Neuronal stem cell (in vitro differentiated cells): ENCODE measurements around the gene MACROD2.

ENCODE experiments used
- DNase-seq: peaks from one replicate; pipeline ENCODE4 v3.0.0-alpha.2; 2013; ENCODE audit warnings: low spot score
- H2AFZ ChIP-seq: one replicate; pipeline ENCODE4 v1.6.1; 2013; ENCODE audit warnings: mild to moderate bottlenecking, low read length, inconsistent platforms
- H2AK5ac ChIP-seq: 2 replicates; pipeline ENCODE4 v1.6.1; 2013; ENCODE audit warnings: low read depth, mild to moderate bottlenecking, inconsistent platforms, low read length, moderate library complexity, mixed read lengths
- H2BK120ac ChIP-seq: 2 replicates; pipeline ENCODE4 v1.6.1; 2013; ENCODE audit warnings: low read depth, mild to moderate bottlenecking, inconsistent platforms, low read length, moderate library complexity, mixed read lengths
- H2BK12ac ChIP-seq: one replicate; pipeline ENCODE4 v1.6.1; 2013; ENCODE audit warnings: low read length, inconsistent platforms
- H2BK15ac ChIP-seq: 2 replicates; pipeline ENCODE4 v1.6.1; 2013; ENCODE audit warnings: mild to moderate bottlenecking, low read length, inconsistent platforms, mixed read lengths
- H2BK5ac ChIP-seq: one replicate; pipeline ENCODE4 v1.6.1; 2013; ENCODE audit warnings: inconsistent platforms, mild to moderate bottlenecking, low read length, moderate library complexity
- H3K14ac ChIP-seq: one replicate; pipeline ENCODE4 v1.6.1; 2013; ENCODE audit warnings: low read length, inconsistent platforms
- H3K18ac ChIP-seq: 2 replicates; pipeline ENCODE4 v1.6.1; 2013; ENCODE audit warnings: low read length, inconsistent platforms
- H3K23ac ChIP-seq: 2 replicates; pipeline ENCODE4 v1.6.1; 2013; ENCODE audit warnings: low read depth, mild to moderate bottlenecking, mixed read lengths, low read length, inconsistent platforms; ENCODE audit not compliant: poor library complexity
- H3K27ac ChIP-seq: replicated peaks from 3 replicates; pipeline ENCODE4 v1.5.1; 2013; ENCODE audit warnings: low read length, inconsistent platforms
- H3K27me3 ChIP-seq, 3 experiments: 2 replicates each; pipeline ENCODE4 v1.6.1; 2013; ENCODE audit warnings: low read length in 3 of 3, mild to moderate bottlenecking in 2 of 3, inconsistent platforms in 1 of 3, low read depth in 1 of 3, mixed read lengths in 1 of 3, moderate library complexity in 1 of 3; ENCODE audit not compliant: control insufficient read depth in 3 of 3, insufficient read depth in 3 of 3
- H3K36me3 ChIP-seq, 2 donors: replicated peaks in 1 of 2; 2 replicates each; pipeline ENCODE4 v1.6.1; 2013; ENCODE audit warnings: low read length in 2 of 2; ENCODE audit not compliant: control insufficient read depth in 2 of 2, insufficient read depth in 2 of 2
- H3K4ac ChIP-seq: 2 replicates; pipeline ENCODE4 v1.6.1; 2013; ENCODE audit warnings: inconsistent platforms, mild to moderate bottlenecking, low read length, moderate library complexity
- H3K4me1 ChIP-seq, 2 donors: 1 replicate in 1 of 2; 2 replicates in 1 of 2; pipeline ENCODE4 v1.6.1; 2013; ENCODE audit warnings: low read length in 2 of 2, low read depth in 1 of 2; ENCODE audit not compliant: control insufficient read depth in 2 of 2, insufficient read depth in 1 of 2
- H3K4me2 ChIP-seq: one replicate; pipeline ENCODE4 v1.6.1; 2013; ENCODE audit warnings: mild to moderate bottlenecking, low read length, inconsistent platforms; ENCODE audit not compliant: insufficient read depth, poor library complexity, severe bottlenecking
- H3K4me3 ChIP-seq, 2 donors: 2 replicates each; pipeline ENCODE4 v1.5.1; 2013; ENCODE audit warnings: low read length in 2 of 2, mild to moderate bottlenecking in 2 of 2, inconsistent platforms in 1 of 2, moderate library complexity in 1 of 2
- H3K79me1 ChIP-seq: one replicate; pipeline ENCODE4 v1.6.1; 2013; ENCODE audit warnings: low read depth, mild to moderate bottlenecking, inconsistent platforms, low read length, moderate library complexity
- H3K9ac ChIP-seq: one replicate; pipeline ENCODE4 v1.6.1; 2013; ENCODE audit warnings: mild to moderate bottlenecking, low read depth, low read length, inconsistent platforms; ENCODE audit not compliant: poor library complexity
- H3K9me3 ChIP-seq, 2 donors: replicated peaks in 1 of 2; 2 replicates each; pipeline versions ENCODE3 to v1.6.1; 2013; ENCODE audit warnings: low read length in 2 of 2, mild to moderate bottlenecking in 2 of 2, inconsistent platforms in 1 of 2, low read depth in 1 of 2, mixed read lengths in 1 of 2, moderate library complexity in 1 of 2; ENCODE audit not compliant: control insufficient read depth in 2 of 2, insufficient read depth in 1 of 2
- H4K8ac ChIP-seq: one replicate; pipeline ENCODE4 v1.6.1; 2013; ENCODE audit warnings: low read depth, mild to moderate bottlenecking, inconsistent platforms, low read length, moderate library complexity
- H4K91ac ChIP-seq: one replicate; pipeline ENCODE4 v1.6.1; 2013; ENCODE audit warnings: low read length, low read depth, mild to moderate bottlenecking, inconsistent platforms; ENCODE audit not compliant: poor library complexity
- WGBS, 2 donors: extraction: QIAGEN DNeasy Blood & Tissue Kit; methylation state at CpG; one replicate each; pipeline ENCODE4 v1.1.7; 2013; ENCODE audit warnings: missing lambda C conversion rate in 2 of 2, mixed read lengths in 1 of 2; ENCODE audit not compliant: insufficient read length in 2 of 2, insufficient replicate concordance in 1 of 2; ENCODE audit errors: extremely low coverage in 2 of 2; 5-methylcytosine and 5-hydroxymethylcytosine counted together

Gene MACROD2

DNA sequence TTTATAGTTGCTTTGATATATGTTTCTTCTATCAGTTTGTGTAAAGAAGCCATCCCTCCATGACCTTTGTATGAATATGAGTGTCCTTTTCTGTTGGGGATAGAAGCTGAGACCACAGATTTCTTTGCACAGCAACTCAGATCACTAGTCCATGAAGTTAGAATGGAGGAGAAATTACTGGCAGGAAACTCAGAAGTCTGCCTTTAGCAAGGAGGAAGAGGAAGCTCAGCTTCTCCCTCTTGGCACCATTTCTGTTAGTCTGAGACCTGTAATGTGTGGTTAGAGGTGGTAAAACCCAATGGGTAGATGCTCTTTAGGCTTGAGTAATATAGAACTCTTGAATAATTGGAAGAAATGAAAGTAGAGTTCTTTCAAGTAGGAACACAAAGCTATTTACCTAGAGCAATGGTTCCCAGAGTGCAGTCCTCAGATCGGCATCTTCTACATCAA, 1337.4 kb downstream of the MACROD2 start:
- H2AK5ac ChIP-seq, result no peak overlapping the region
- no peaks in the 10 kb centered on the region for H3K27me3 ChIP-seq
- no CpG with 5 or more reads among the region's 1 CpG for WGBS, 2 donors
- H3K36me3 ChIP-seq, result no peaks in the 10 kb centered on the region
- H3K79me1 ChIP-seq, result no peaks in the 10 kb centered on the region
- H2BK5ac ChIP-seq, result no peak overlapping the region
- H3K4me1 ChIP-seq, result no peaks in the 10 kb centered on the region
- no peak overlapping the region for H4K8ac ChIP-seq
- H2AFZ ChIP-seq, result peak overlapping the region; percentile 6
- H2BK15ac ChIP-seq, result no peak overlapping the region
- no peak overlapping the region for H3K4me3 ChIP-seq
- no peak overlapping the region for H3K9ac ChIP-seq
- H4K91ac ChIP-seq, result no peak overlapping the region
- H2BK12ac ChIP-seq, result no peak overlapping the region
- H3K18ac ChIP-seq, result no peak overlapping the region
- H3K14ac ChIP-seq, result no peak overlapping the region
- no peak overlapping the region for H3K4me2 ChIP-seq
- H3K4ac ChIP-seq, result no peak overlapping the region
- no peak for DNase-seq
- H2BK120ac ChIP-seq, result no peak overlapping the region
- no peak overlapping the region for H3K23ac ChIP-seq
- no peak overlapping the region for H3K27ac ChIP-seq
- H3K9me3 ChIP-seq, result no peaks in the 10 kb centered on the region

DNA sequence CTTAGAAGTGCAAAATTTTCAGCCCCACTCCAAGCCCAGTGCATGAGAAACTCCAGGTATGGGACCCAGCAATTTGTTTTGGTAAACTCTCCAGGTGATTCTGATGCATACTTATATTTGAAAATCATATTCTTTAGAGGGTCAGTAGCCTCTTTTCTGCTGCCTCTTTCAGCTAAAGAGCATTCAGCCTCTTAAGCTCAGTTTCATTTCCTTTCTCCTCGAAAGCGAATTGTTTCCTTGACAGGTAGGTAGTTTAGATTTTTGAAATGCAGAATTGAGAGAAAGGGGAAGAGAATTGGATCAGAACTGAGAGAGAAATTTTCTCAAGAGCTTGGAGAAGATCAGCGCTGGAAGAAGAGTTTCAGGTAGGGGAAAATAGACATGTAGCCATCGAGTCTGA, 1337.9 kb downstream of the MACROD2 start:
- Histone ChIP-seq H3K9ac (no peak overlapping the region), H3K79me1 (no peaks in the 10 kb centered on the region), H2BK12ac (no peak overlapping the region), H4K91ac (no peak overlapping the region), H3K23ac (no peak overlapping the region), H3K4me1 (no peaks in the 10 kb centered on the region), H3K36me3 (no peaks in the 10 kb centered on the region), H2BK5ac (no peak overlapping the region), H2AK5ac (no peak overlapping the region), H3K27me3 (no peaks in the 10 kb centered on the region), H2AFZ (no peak overlapping the region), H4K8ac (no peak overlapping the region), H2BK120ac (no peak overlapping the region), H3K9me3 (no peaks in the 10 kb centered on the region), H3K4ac (no peak overlapping the region), H3K27ac (no peak overlapping the region), H2BK15ac (no peak overlapping the region), H3K18ac (no peak overlapping the region), H3K4me3 (no peak overlapping the region), H3K4me2 (no peak overlapping the region), H3K14ac (no peak overlapping the region)
- WGBS, 2 donors, result no CpG with 5 or more reads among the region's 4 CpGs
- no peak for DNase-seq

DNA sequence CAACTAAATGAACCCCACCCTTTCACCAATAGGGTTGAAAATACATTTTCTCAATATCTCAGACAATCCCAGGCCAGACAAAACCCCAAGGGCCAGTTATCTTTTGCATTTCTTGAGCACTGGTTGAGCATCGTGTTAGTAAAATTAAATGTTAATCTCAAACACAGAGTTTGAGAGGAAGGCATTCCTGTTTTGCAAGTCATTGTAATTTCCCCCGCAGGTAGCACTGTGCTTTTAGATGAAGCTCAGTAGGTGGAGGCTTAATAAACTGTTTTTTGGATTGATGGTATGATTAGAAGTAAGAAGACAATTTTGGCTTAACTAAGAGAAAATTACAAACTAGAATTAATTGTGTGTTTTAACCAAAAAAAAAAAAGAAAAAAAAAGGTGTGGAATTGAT, 1340.7 kb downstream of the MACROD2 start:
- Histone ChIP-seq H2AFZ (no peak overlapping the region), H3K9me3 (no peaks in the 10 kb centered on the region), H3K27me3 (no peaks in the 10 kb centered on the region), H3K4me3 (no peak overlapping the region), H3K18ac (no peak overlapping the region), H3K36me3 (no peaks in the 10 kb centered on the region), H2BK15ac (no peak overlapping the region), H3K9ac (no peak overlapping the region), H3K79me1 (no peaks in the 10 kb centered on the region), H3K27ac (no peak overlapping the region), H2BK12ac (no peak overlapping the region), H4K8ac (no peak overlapping the region), H3K4me2 (no peak overlapping the region), H2AK5ac (no peak overlapping the region), H4K91ac (no peak overlapping the region), H3K23ac (no peak overlapping the region), H2BK5ac (no peak overlapping the region), H3K4ac (no peak overlapping the region), H2BK120ac (no peak overlapping the region), H3K4me1 (no peaks in the 10 kb centered on the region), H3K14ac (no peak overlapping the region)
- WGBS, 2 donors, result no CpG with 5 or more reads among the region's 2 CpGs
- DNase-seq, result no peak

DNA sequence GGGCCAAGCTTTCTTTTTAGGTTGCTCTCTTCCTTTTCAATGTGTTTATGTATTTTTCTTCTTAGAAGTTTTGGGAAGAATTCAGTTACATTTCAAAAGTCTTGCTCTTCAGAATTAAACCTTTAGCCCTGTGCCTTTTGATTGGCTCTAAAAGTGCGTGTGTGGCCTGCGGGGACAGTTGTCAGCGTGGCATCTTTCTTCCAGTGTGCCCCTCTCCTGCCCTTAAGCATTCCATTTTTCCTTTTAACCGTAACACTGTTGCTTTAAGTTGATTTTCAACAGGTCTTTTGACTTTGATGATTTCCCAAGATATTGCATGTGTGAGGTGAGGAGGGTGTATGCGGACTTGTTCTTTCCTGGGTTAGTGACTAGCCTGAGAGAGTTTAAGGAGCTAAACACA, 1341.2 kb downstream of the MACROD2 start:
- Histone ChIP-seq H3K9ac (no peak overlapping the region), H3K4me2 (no peak overlapping the region), H2BK120ac (no peak overlapping the region), H3K18ac (no peak overlapping the region), H3K4me3 (no peak overlapping the region), H3K79me1 (no peaks in the 10 kb centered on the region), H2BK15ac (no peak overlapping the region), H3K27me3 (no peaks in the 10 kb centered on the region), H3K23ac (no peak overlapping the region), H3K4ac (no peak overlapping the region), H3K36me3 (no peaks in the 10 kb centered on the region), H3K4me1 (no peaks in the 10 kb centered on the region), H2BK12ac (no peak overlapping the region), H2AK5ac (no peak overlapping the region), H4K8ac (no peak overlapping the region), H2AFZ (no peak overlapping the region), H3K9me3 (no peaks in the 10 kb centered on the region), H3K14ac (no peak overlapping the region), H2BK5ac (no peak overlapping the region), H3K27ac (no peak overlapping the region), H4K91ac (no peak overlapping the region)
- no CpG with 5 or more reads among the region's 5 CpGs for WGBS, 2 donors
- DNase-seq, result no peak
